Upper lobe of left lung (tissue), 4 donors: ENCODE results near the gene PBRM1.

Experiments used
- CTCF ChIP-seq, 6 experiments: fragments of 450-650 bp in 4 of 6; fragments of 200-600 bp in 2 of 6; sonication (generic) in 2 of 6; IDR thresholded peaks; one replicate each; pipeline ENCODE4 v1.5.1; 2016 to 2019; ENCODE audit warnings: antibody characterized with exemption in 6 of 6
- POLR2AphosphoS5 ChIP-seq, 2 donors: sonication (generic); formaldehyde crosslinking; IDR thresholded peaks; one replicate each; pipeline ENCODE4 v1.5.1; 2017; ENCODE audit warnings: antibody characterized with exemption in 2 of 2

- TF ChIP-seq CTCF (IDR thresholded peaks at IDR 0.05), result no peak
- no peak for TF ChIP-seq POLR2AphosphoS5 (IDR thresholded peaks at IDR 0.05)
Observed at GRCh38 chr3:52721002-52721729, 35.5 kb upstream of the PBRM1 start.
